PFSK-1 (cell line): ENCODE measurements around the gene GTPBP1.

Source experiments
- FOXP2 ChIP-seq: optimal IDR thresholded peaks from 2 replicates; pipeline ENCODE3; 2011; ENCODE audit warnings: borderline replicate concordance, control low read depth, inconsistent platforms; ENCODE audit not compliant: insufficient read depth; ENCODE audit errors: extremely low read length, extremely low read depth
- POLR2AphosphoS5 ChIP-seq: IDR thresholded peaks from 2 replicates; pipeline ENCODE4 v1.6.1; 2012; ENCODE audit warnings: low read depth, mild to moderate bottlenecking, control low read depth, low read length, moderate library complexity
- SIN3A ChIP-seq: IDR thresholded peaks from 2 replicates; pipeline ENCODE4 v1.6.1; 2012; ENCODE audit warnings: mild to moderate bottlenecking, low read length, moderate library complexity, borderline replicate concordance; ENCODE audit not compliant: insufficient read depth
- TAF1 ChIP-seq: IDR thresholded peaks from 2 replicates; pipeline ENCODE4 v1.6.1; 2012; ENCODE audit warnings: low read length, control low read depth, borderline replicate concordance; ENCODE audit not compliant: insufficient read depth
- TF ChIP-seq, protein P1 (sequence below), 2 experiments: IDR thresholded peaks; 2 replicates each; pipeline versions ENCODE4 v1.6.1 to v1.8.0; 2011 to 2012; ENCODE audit warnings: low read depth in 2 of 2, low read length in 2 of 2, control low read depth in 1 of 2, inconsistent platforms in 1 of 2, mild to moderate bottlenecking in 1 of 2, moderate library complexity in 1 of 2; ENCODE audit not compliant: insufficient read depth in 1 of 2

The GTPBP1 gene

DNA sequence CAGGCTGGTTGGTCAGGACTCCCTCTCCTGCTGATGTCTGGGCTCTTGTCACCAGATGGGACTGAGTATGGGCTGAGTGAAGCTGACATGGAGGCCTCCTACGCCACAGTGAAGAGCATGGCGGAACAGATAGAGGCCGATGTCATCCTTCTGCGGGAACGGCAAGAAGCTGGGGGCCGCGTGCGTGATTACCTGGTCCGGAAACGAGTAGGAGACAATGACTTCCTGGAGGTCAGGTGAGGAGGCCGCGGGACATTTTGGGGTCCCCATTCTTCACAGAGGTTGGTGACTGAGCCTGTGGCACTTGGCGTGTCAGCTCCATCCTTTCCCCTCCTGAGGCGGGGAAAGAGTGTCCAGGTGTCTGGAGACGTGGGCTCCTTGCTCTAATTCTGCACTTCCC, 10.1 kb downstream of the GTPBP1 start:
- TF ChIP-seq, protein P1, sequence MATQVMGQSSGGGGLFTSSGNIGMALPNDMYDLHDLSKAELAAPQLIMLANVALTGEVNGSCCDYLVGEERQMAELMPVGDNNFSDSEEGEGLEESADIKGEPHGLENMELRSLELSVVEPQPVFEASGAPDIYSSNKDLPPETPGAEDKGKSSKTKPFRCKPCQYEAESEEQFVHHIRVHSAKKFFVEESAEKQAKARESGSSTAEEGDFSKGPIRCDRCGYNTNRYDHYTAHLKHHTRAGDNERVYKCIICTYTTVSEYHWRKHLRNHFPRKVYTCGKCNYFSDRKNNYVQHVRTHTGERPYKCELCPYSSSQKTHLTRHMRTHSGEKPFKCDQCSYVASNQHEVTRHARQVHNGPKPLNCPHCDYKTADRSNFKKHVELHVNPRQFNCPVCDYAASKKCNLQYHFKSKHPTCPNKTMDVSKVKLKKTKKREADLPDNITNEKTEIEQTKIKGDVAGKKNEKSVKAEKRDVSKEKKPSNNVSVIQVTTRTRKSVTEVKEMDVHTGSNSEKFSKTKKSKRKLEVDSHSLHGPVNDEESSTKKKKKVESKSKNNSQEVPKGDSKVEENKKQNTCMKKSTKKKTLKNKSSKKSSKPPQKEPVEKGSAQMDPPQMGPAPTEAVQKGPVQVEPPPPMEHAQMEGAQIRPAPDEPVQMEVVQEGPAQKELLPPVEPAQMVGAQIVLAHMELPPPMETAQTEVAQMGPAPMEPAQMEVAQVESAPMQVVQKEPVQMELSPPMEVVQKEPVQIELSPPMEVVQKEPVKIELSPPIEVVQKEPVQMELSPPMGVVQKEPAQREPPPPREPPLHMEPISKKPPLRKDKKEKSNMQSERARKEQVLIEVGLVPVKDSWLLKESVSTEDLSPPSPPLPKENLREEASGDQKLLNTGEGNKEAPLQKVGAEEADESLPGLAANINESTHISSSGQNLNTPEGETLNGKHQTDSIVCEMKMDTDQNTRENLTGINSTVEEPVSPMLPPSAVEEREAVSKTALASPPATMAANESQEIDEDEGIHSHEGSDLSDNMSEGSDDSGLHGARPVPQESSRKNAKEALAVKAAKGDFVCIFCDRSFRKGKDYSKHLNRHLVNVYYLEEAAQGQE (IDR thresholded peaks at IDR 0.05; ENCODE audit: insufficient read depth in 1 of 2, low read depth in 2 of 2, low read length in 2 of 2), result no peak

DNA sequence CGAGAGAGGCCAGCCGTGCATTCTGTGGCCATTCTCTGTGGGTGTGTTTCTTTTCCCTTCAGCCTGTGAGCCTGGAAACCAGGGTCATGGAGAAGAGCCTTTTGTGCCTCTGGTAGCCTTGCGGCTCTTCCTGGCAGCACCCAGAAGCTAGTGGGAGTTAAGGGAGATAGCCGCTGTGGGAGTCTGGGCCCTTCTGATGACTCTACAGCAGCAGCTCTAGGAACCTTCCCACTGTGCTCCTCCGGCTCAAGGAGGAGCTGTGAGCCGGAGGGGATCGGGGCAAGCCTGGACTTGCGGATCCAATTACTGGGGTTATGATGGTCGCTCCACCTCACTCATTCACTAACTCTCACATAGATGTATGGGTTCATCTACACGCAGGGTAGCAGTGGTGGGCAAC, 10.5 kb downstream of the GTPBP1 start:
- TF ChIP-seq SIN3A, result no peak
- TF ChIP-seq TAF1, result no peak
- TF ChIP-seq FOXP2, result no peak
- TF ChIP-seq POLR2AphosphoS5, result no peak
- TF ChIP-seq, protein P1 (IDR thresholded peaks at IDR 0.05; ENCODE audit: insufficient read depth in 1 of 2, low read depth in 2 of 2, low read length in 2 of 2), result no peak

DNA sequence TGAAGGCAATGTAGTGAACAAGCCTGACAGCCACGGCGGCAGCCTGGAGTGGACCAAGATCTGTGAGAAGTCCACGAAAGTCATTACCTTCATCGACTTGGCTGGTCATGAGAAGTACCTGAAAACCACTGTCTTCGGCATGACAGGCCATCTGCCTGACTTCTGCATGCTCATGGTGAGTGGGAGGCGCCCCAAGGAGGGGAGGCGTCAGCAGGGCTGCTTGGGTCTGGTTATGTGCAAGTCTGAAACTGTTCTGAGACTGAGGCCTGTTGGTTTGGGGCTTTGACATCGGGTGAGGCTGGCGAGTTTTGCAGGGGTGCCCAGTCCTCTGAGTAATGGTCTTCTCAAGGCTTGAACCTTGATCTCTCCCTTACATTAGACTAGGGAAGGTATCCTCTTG, 11.1 kb downstream of the GTPBP1 start:
- TF ChIP-seq TAF1 (no peak), POLR2AphosphoS5 (no peak), SIN3A (no peak), FOXP2 (no peak)
- TF ChIP-seq, protein P1 (IDR thresholded peaks at IDR 0.05; ENCODE audit: insufficient read depth in 1 of 2, low read depth in 2 of 2, low read length in 2 of 2), result no peak

DNA sequence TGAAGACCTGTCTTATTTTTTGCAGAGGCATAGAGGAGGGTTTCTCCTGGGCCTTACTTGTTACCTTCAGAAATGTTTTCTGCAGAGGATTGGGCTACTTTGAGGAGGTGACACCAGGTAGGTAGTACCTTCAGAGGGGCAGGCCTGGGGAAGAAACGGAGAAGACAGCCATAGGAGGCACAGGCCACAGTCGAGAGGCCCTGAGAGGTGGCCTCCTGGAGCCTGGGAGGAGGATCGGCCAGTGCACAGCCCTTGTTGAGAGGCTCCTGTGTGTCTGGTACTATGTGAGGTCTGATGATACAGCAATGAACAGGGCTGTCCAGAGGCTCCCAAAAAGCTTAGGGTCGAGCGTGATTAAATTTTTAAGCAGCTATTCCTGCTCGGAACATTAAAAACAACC, 11.5 kb downstream of the GTPBP1 start:
- no peak for TF ChIP-seq FOXP2
- no peak for TF ChIP-seq SIN3A
- TF ChIP-seq, protein P1 (IDR thresholded peaks at IDR 0.05; ENCODE audit: insufficient read depth in 1 of 2, low read depth in 2 of 2, low read length in 2 of 2), result no peak
- no peak for TF ChIP-seq TAF1
- no peak for TF ChIP-seq POLR2AphosphoS5

DNA sequence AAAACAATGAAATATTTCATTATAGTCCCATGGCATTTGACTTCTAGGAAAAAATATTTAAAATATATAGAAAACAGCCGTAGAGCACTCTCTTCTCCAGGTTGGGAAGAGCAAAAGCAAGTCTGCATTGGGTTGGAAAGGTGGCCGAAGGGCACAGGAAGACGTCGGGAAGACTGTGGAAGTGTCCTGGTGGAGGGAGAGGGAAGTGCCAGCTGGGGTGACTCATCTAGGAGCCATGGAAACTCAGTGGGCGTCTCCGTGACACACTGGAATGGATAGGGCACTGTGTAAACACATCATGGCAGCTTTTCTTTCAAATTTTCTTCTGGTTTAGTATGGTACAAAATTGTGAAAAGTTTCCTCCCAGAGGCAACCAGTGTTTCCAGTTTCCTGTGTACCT, 12.7 kb downstream of the GTPBP1 start:
- TF ChIP-seq SIN3A, result no peak
- no peak for TF ChIP-seq TAF1
- TF ChIP-seq, protein P1 (IDR thresholded peaks at IDR 0.05; ENCODE audit: insufficient read depth in 1 of 2, low read depth in 2 of 2, low read length in 2 of 2), result no peak
- TF ChIP-seq FOXP2, result no peak
- no peak for TF ChIP-seq POLR2AphosphoS5
